HT1080 (cell line): Measurements from ENCODE around the gene HOMER3. TPM values are rescaled to one million over a fixed set of nuclear protein-coding genes. Genes with fewer than 3 reads are reported as not detected.

Experiments
- DNase-seq: peaks from one replicate; pipeline ENCODE4 v3.0.0-alpha.2; 2015; ENCODE audit warnings: low read depth
- total RNA-seq: library from RNA; depleted of rRNA; stranded (reverse); fragments of >200 nt; shearing (Covaris generic); gene quantifications from 2 replicates; pipeline ENCODE4 v1.2.3, GENCODE V29; 2014; rRNA removed

The HOMER3 gene
- total RNA-seq, 1 experiment from 2014 or later, result 70.4 TPM

- no peak for DNase-seq
Measured at GRCh38 chr19:18883526-18884304, 57.3 kb downstream of the HOMER3 start.

- no peak for DNase-seq
Measured at GRCh38 chr19:18881491-18881890, 59.5 kb downstream of the HOMER3 start.

GRCh38 chr19:18879579-18880373 lies 61.2 kb downstream of the HOMER3 start:
- no peak for DNase-seq

Other genes starting within 250 kb of the HOMER3 start
- not detected in 2 replicates for gene COMP, start 149.9 kb downstream of the HOMER3 start, total RNA-seq
- 57.5 and 59.1 TPM in 2 replicates for gene UPF1, start 109.3 kb downstream of the HOMER3 start, total RNA-seq
- gene CERS1, start 45.1 kb downstream of the HOMER3 start, total RNA-seq, result 1.0 and 3.4 TPM in 2 replicates
- 352 and 410 TPM in 2 replicates for gene COPE, start 21.8 kb downstream of the HOMER3 start, total RNA-seq
- gene DDX49, start 21.5 kb downstream of the HOMER3 start, total RNA-seq, result 137 and 139 TPM in 2 replicates
- 39.1 TPM in 2 replicates for gene SUGP2, start 92.3 kb upstream of the HOMER3 start, total RNA-seq
- gene ARMC6, start 92.4 kb upstream of the HOMER3 start, total RNA-seq, result 126 and 130 TPM in 2 replicates
- gene SLC25A42, start 122.8 kb upstream of the HOMER3 start, total RNA-seq, result 0.37 and 0.56 TPM in 2 replicates
- gene TMEM161A, start 197.3 kb upstream of the HOMER3 start, total RNA-seq, result 25.4 and 46.4 TPM in 2 replicates
- not detected in 2 replicates for gene MEF2B, start 229.0 kb upstream of the HOMER3 start, total RNA-seq